GM12865 (cell line): Measurements from ENCODE around the gene CACNA2D4.

ENCODE experiments used
- DNase-seq: peaks from one replicate; pipeline ENCODE4 v3.0.0; 2010; ENCODE audit warnings: low read depth
- H3K4me3 ChIP-seq: 2 replicates; pipeline ENCODE4 v1.5.1; 2011; ENCODE audit warnings: mild to moderate bottlenecking, low read depth, low read length, control low read depth
- CTCF ChIP-seq: IDR thresholded peaks from 2 replicates; pipeline ENCODE4 v1.5.1; 2011; ENCODE audit warnings: low read length, control low read depth, low read depth, inconsistent platforms; ENCODE audit not compliant: insufficient read depth; ENCODE audit errors: missing control alignments

The CACNA2D4 gene

GRCh38 chr12:1896964-1897363, 21.5 kb downstream of the CACNA2D4 start:
- H3K4me3 ChIP-seq = no peak overlapping the region
- TF ChIP-seq CTCF = no peak
- DNase-seq = no peak

GRCh38 chr12:1890810-1891209, 27.6 kb downstream of the CACNA2D4 start:
- no peak for DNase-seq

GRCh38 chr12:1890119-1890703, 28.2 kb downstream of the CACNA2D4 start:
- TF ChIP-seq CTCF = no peak
- H3K4me3 ChIP-seq = no peak overlapping the region
- DNase-seq = no peak

More at GRCh38 chr12:1890810-1891209, 27.6 kb downstream of the CACNA2D4 start:
- no peak overlapping the region for H3K4me3 ChIP-seq
- TF ChIP-seq CTCF = no peak

GRCh38 chr12:1888923-1889322, 29.5 kb downstream of the CACNA2D4 start:
- no peak for TF ChIP-seq CTCF
- no peak for DNase-seq
- no peak overlapping the region for H3K4me3 ChIP-seq

- no peak for DNase-seq
- no peak for TF ChIP-seq CTCF
- no peak overlapping the region for H3K4me3 ChIP-seq
Observed at GRCh38 chr12:1886396-1887008, 31.9 kb downstream of the CACNA2D4 start.

- DNase-seq = no peak
- no peak overlapping the region for H3K4me3 ChIP-seq
- TF ChIP-seq CTCF = no peak
Observed at GRCh38 chr12:1885599-1886245, 32.7 kb downstream of the CACNA2D4 start.

- DNase-seq = no peak
- H3K4me3 ChIP-seq = no peak overlapping the region
- TF ChIP-seq CTCF = no peak
Observed at GRCh38 chr12:1885082-1885596, 33.3 kb downstream of the CACNA2D4 start.
